ENCODE results near the gene PLIN5. TPM values are rescaled to one million over a fixed set of nuclear protein-coding genes. Genes with fewer than 3 reads are reported as not detected.

PLIN5 gene
- total RNA-seq, 2 donors from 2014 or later: 4.0 to 4.5 TPM

DNA sequence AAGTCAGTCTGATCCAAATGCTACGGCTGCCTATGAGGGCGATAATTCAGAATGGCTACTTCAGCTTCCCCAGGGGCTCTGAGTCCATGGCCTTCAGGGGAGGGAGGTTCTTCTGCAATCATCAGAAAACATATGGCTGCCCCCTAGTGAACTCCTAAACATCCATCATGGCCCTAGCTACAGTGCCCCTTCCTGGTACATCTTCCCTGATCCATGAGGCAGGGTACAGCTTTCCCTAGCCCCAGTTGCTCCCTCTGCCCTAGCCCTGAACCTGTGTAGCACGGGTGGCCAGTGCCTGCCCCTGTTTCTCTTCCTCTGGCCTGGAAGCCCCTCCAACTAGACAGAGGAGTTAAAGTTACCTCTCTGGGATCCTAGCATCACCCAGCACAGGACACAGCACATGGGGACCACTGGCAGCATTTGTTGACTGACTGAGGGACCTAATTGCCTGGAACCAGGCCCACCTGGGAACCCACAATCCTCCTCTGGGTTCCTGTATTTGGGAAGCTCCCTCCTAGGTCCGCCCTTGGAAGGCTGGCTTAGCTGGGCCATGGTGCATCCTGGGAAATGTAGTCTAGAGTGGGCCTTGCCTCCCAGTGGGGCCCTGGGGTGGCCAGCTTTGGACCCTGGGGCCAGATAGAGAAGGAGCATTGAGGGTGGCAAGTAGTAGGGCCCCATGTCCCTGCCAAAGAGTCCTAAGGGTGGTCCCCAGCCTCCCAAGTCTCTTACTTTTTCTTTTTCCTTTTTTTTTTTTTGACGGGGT is 42.2 kb upstream of the PLIN5 start:
- ATAC-seq (ENCODE audit: insufficient number of reproducible peaks, low FRiP score, low read depth): no peak
- H3K27me3 ChIP-seq (replicated peaks; ENCODE audit: insufficient read depth): peaks cover 5% of the 10 kb centered on the region
- H3K9me3 ChIP-seq: no peaks in the 10 kb centered on the region
- H3K4me3 ChIP-seq: no peak overlapping the region
- H3K36me3 ChIP-seq: no peaks in the 10 kb centered on the region
- peaks cover 0 to 11% of the 10 kb centered on the region in 2 donors for H3K4me1 ChIP-seq (ENCODE audit: control insufficient read depth in 1 of 2, low read depth in 2 of 2)
- DNase-seq (ENCODE audit: low spot score): no peak
- H3K27ac ChIP-seq: no peak overlapping the region
- TF ChIP-seq, protein P1, sequence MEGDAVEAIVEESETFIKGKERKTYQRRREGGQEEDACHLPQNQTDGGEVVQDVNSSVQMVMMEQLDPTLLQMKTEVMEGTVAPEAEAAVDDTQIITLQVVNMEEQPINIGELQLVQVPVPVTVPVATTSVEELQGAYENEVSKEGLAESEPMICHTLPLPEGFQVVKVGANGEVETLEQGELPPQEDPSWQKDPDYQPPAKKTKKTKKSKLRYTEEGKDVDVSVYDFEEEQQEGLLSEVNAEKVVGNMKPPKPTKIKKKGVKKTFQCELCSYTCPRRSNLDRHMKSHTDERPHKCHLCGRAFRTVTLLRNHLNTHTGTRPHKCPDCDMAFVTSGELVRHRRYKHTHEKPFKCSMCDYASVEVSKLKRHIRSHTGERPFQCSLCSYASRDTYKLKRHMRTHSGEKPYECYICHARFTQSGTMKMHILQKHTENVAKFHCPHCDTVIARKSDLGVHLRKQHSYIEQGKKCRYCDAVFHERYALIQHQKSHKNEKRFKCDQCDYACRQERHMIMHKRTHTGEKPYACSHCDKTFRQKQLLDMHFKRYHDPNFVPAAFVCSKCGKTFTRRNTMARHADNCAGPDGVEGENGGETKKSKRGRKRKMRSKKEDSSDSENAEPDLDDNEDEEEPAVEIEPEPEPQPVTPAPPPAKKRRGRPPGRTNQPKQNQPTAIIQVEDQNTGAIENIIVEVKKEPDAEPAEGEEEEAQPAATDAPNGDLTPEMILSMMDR (IDR thresholded peaks at IDR 0.05): no peak

DNA sequence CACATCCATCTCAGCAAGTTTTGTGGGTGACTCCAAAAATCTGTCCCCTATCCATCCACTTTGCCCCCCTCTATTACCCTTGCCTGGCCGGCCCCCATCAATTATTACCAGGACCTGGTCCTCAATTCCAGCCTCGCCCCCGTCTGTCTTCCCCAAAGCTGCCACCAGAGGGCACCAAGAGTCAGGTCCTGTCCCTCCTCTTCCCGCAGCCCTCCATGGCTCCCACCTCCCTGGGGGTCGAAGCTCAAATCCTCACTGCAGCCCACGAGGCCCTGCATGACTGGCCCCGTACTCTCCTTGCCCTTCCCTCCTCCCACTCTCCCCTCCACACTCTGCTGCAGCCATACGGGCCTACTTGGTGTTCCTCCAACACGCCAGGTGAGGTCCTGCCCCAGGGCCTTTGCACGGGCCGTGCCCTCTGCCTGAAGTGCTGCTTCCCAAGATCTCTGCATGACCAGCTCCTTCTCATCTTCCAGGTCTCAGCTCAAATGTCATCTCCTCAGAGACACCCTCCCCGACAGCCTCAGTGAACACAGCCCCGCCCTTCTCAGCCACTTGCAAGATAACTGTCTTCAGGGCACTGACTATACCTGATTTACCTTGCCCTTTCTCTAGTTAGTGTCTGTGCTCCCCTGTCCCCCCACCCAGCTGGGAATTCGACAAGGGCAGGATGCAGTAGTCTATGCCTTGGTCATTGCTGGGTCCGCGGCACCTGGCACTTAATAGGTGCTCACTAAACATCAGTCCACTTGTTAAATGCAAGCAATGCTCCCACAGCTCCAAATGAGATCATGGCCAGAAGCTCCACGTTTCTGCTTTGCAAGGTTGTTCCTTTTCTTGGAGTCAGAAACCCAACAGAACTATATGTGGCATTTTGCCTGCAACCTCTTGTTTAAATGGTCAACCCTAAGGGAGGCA is 41.3 kb upstream of the PLIN5 start:
- ATAC-seq (ENCODE audit: insufficient number of reproducible peaks, low FRiP score, low read depth) (no peak), DNase-seq (ENCODE audit: low spot score) (no peak)
- H3K4me3 ChIP-seq: no peak overlapping the region
- peaks cover 5% of the 10 kb centered on the region for H3K27me3 ChIP-seq (replicated peaks; ENCODE audit: insufficient read depth)
- no peaks in the 10 kb centered on the region for H3K36me3 ChIP-seq
- peaks cover 0 to 11% of the 10 kb centered on the region in 2 donors for H3K4me1 ChIP-seq (ENCODE audit: control insufficient read depth in 1 of 2, low read depth in 2 of 2)
- TF ChIP-seq, protein P1 (IDR thresholded peaks at IDR 0.05): peak; percentile 57
- no peak overlapping the region for H3K27ac ChIP-seq
- H3K9me3 ChIP-seq: no peaks in the 10 kb centered on the region

DNA sequence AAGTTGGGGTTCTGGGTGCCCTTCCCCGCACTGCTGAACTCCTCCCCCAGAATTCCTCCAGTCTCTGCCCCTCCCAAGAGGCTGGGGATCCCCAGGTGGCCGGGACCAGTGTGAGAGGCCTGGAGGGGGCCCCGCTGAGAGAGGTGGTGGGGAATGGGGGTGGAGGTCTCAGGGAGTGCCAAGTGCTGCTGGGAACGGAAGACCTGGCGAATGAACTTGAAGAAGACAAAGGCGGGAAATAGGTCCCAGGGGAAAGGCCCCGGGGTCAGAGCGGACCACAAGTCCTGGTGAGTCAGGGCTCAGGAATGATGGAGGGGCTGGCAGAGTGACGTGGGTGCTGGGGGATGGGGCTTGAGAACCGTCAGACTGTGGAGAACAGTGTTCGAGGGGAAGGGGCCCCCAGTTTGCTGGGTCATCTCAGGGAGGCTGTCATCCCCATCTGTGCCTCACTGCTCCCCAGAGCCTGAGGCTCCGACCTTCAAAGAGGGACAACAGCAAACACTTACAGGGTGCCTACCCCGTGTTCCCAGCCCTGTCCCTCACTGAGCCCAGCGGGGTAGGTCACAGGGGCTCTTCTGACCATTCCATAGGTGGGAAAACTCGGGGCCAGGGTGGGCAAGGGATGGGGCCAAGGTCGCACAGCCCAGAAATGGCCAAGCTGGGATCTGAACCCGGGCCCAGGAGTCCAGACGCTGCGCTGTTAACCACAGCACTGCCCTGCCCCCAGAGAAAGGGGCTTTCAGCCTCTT is 40.4 kb upstream of the PLIN5 start:
- Histone ChIP-seq H3K36me3 (no peaks in the 10 kb centered on the region), H3K4me3 (no peak overlapping the region), H3K27ac (no peak overlapping the region), H3K9me3 (no peaks in the 10 kb centered on the region), H3K27me3 (replicated peaks; ENCODE audit: insufficient read depth) (peaks cover 4% of the 10 kb centered on the region), H3K4me1 (ENCODE audit: control insufficient read depth in 1 of 2, low read depth in 2 of 2) (peaks cover 0 to 11% of the 10 kb centered on the region in 2 donors)
- ATAC-seq (ENCODE audit: insufficient number of reproducible peaks, low FRiP score, low read depth) (no peak), DNase-seq (ENCODE audit: low spot score) (no peak)
- TF ChIP-seq, protein P1 (IDR thresholded peaks at IDR 0.05): no peak

DNA sequence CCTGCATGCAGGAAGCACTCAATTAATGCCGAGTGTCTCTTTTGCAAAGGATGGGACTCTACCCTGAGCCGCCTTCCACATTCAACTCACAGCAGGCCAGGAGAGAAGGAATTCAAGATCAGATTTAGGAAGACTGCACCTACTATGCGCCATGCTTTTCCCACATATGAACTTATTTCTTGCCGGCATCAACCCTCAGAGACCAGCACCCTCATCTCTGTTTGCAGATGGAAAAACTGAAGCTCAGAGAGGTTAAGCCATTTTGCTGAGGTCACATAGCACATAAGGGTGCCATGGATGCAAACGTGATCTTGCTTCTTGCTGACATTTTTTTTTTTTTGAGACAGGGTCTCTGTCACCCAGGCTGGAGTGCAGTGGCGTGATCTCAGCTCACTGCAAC is 38.7 kb upstream of the PLIN5 start:
- Histone ChIP-seq H3K27ac (no peak overlapping the region), H3K9me3 (no peaks in the 10 kb centered on the region), H3K4me3 (no peak overlapping the region), H3K4me1 (ENCODE audit: control insufficient read depth in 1 of 2, low read depth in 2 of 2) (peaks cover 0 to 11% of the 10 kb centered on the region in 2 donors), H3K27me3 (replicated peaks; ENCODE audit: insufficient read depth) (no peaks in the 10 kb centered on the region), H3K36me3 (no peaks in the 10 kb centered on the region)
- DNase-seq (ENCODE audit: low spot score): no peak
- no peak for ATAC-seq (ENCODE audit: insufficient number of reproducible peaks, low FRiP score, low read depth)
- TF ChIP-seq, protein P1 (IDR thresholded peaks at IDR 0.05): no peak

Data from thoracic aorta (tissue), 2 donors.